ENCODE measurements around the gene STON2.

Gene STON2

DNA sequence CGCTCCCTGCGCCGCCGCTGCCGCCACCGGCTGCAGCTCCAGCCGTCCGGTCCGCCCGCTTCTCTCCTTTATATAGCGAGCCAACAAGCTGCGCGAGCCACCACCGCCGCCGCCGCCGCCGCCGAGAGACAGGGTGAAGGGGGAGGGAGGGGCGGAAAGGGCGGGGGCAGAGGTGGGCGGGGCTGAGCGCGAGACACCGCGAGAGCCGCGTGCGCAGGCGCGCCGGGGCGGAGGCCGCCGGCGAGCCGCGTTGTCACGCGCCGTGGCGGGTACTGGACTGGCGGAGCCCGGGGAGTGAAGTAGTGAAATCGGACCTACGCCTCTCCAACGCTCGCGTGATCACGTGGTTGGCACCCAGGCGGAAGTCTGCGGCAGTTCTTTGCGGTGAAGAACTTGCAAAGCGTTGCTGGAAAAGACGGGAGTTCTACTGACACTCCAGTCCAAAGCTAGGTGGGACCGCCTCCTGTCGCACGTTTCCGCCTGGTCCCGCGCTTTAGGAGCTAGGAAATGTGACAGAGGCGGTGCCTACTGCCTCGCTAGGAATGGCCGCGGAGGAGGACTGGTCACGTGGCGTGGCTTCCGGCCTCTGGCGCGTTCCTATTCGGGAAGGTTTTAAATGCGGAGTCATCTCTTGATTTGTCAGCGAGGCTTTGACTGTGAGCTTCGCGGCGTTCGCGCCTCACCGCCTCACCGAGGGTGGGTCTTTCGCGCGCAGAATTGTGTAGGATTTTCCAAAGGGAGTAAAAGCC, 179.1 kb downstream of the STON2 start, which contains the start of gene GTF2A1:
GTF2A1 (minus strand) TSS at position 130 of the 749 bp plus-strand sequence. CDS start 441 bp downstream, outside the sequence.
- peak; percentile 96 for DNase-seq (ENCODE audit: low read depth)

DNA sequence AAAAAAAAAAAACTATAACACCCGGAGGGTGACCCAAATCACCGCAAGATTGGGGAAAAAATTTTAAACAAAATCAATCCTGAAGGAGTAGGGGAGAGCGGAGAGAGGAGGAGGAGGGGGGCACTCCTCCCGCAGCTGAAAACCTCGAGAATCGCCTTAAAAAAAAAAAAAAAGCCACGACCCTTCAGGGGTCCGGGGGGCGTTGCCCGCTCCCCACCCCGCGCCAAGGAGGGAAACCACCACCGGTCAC, 179.6 kb downstream of the STON2 start:
- DNase-seq (ENCODE audit: low read depth) = no peak

DNA sequence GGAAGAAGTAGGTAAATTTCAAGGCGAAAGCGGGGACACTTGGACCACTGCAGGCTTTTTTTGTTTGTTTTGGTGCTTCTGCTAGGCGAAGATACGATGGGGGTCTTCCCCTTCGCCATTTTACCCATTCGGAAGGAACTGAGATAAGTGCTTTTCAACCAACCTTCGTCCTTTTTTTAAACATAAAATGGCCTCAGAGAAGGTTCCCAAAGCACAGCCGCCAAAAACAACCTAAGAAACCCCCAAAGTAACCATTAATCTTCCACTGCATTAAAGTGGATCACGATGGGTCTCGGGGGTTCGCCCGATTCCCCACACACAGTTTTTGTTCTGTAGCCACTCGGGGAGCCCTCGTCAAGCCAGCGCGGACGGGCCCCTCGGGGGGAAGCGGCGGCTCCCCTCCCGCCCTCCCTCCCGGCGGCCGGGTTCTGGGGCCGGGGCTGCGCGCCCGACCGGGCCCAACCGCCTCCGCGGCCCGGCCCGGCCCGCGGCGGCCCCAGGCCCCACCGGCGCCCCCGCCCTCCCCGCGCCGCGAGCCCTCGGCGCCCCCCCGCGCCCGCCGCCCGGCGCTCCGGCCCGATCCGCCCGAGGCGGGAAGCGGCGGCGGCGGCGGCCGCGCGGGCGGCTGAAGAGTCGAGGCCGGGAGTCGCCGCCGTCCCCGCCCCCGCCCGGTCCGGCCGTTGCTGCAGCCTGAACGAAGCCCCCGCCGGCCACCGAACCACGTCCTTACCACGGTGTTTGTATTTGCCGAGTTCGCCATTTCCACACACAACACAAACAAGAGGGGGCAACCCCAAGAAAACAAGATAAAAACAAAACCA, 180.2 kb downstream of the STON2 start:
- DNase-seq (ENCODE audit: low read depth) = peak; percentile 18

DNA sequence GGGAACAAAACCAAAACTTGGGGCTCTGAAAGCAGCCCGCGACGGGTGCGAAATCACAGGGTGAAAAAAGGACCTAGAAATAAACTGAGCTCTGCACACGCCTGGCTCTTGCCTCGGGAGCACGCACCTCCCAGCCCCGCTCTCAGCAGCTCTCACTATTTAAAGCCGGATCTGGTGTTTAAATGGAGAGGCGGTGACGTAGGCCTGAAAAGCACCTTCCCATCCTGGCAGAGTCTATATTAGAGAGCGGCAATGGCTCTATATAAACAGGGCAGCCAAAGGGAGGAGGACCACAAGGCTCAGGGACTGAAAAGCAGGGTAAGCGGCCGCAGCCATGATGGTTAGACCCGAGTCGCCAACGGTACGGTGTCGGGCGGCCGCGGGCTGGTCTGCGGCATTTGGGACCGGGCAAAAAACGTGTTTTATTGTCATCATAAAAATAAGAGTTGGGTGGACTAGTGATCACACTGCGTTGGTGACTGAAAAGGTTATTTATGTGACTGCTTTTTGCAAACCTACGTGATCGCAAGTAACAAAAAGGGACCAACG, 180.8 kb downstream of the STON2 start:
- DNase-seq (ENCODE audit: low read depth) = peak; percentile 98

- peak; percentile 34 for DNase-seq (ENCODE audit: low read depth)
Measured at GRCh38 chr14:81211844-81212243, 188.3 kb downstream of the STON2 start.
